ENCODE results near the gene ADPRM. TPM values are rescaled to one million over a fixed set of nuclear protein-coding genes. Genes with fewer than 3 reads are reported as not detected.
A peak's percentile ranks its signal among the peaks of the same experiment; 100 is the strongest.

ADPRM gene
- total RNA-seq, 6 donors from 2014 or later, result 1.7 to 18.9 (median 8.2) TPM

DNA sequence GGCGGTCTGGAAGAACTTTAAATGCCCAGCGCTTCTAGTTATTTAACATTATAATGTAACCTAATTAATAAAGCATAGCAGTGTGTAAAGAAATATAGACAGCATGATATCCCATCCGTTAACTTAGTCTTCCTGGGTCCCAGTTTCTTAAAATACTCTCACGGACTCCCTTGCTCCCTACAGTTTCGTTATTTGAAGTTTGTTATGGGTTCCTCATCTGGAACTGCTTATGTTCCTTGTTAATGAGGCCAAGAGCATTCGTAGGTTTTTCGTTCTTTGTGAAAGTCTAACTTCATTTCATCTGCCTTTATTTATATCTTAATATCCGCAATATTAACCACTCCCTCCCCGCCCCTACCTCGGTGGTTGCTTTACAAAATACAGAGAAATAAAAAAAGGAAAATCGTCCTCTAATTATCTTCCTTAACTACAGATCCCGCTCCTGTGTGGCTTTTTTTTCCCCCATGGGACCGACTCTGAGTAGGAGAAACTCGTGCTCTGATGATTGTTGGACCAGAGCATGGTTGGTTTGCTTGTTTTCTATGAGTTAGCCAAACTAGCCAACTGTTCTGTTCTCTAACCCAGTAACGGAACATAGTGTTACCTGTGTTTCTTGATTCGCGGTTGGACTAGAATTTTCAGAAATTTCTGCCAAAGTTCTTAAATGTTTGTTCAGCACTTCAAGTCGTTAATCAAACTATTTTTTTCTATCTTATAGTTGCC is 863 bp downstream of the ADPRM start:
- no peak for TF ChIP-seq EP300 (IDR thresholded peaks at IDR 0.05)
- TF ChIP-seq, protein P1, sequence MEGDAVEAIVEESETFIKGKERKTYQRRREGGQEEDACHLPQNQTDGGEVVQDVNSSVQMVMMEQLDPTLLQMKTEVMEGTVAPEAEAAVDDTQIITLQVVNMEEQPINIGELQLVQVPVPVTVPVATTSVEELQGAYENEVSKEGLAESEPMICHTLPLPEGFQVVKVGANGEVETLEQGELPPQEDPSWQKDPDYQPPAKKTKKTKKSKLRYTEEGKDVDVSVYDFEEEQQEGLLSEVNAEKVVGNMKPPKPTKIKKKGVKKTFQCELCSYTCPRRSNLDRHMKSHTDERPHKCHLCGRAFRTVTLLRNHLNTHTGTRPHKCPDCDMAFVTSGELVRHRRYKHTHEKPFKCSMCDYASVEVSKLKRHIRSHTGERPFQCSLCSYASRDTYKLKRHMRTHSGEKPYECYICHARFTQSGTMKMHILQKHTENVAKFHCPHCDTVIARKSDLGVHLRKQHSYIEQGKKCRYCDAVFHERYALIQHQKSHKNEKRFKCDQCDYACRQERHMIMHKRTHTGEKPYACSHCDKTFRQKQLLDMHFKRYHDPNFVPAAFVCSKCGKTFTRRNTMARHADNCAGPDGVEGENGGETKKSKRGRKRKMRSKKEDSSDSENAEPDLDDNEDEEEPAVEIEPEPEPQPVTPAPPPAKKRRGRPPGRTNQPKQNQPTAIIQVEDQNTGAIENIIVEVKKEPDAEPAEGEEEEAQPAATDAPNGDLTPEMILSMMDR (IDR thresholded peaks at IDR 0.05), result no peak
- Histone ChIP-seq H3K4me3 (peak overlapping the region; percentile 84 to 97 (median 91)), H3K9me3 (no peaks in the 10 kb centered on the region), H3K27me3 (no peaks in the 10 kb centered on the region), H3K27ac (peak overlapping the region; percentile 91 to 95 (median 94)), H3K36me3 (peaks cover 0 to 18% (median 7%) of the 10 kb centered on the region in 4 donors), H3K4me1 (peaks cover 16 to 37% (median 23%) of the 10 kb centered on the region in 4 donors)
- peak in 1 of 2 donors; percentile 35 for ATAC-seq (ENCODE audit: low FRiP score in 2 of 2)
- 8 to 15% methylated on average over 18 of the region's 18 CpGs for WGBS, 2 donors
- no peak for DNase-seq

DNA sequence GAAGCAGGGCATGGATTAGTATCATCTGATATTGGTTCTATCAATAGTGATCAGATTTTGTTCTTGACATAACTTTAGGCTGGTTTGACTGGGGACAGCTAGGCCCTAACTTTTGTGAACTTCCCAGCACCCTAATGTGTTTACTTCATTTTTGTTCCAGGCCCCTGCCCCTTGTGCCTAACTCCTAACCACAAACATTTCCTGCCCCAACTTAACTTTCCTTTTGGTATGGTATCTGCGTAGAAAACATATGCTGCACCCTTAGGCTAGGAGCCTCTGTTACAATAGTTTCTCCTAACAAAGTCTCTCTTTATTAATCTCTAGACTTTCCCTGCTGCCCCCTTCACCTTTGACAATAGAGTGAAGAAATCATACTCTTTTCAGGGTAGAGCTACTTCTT is 2.5 kb downstream of the ADPRM start:
- Histone ChIP-seq H3K27me3 (no peaks in the 10 kb centered on the region), H3K4me3 (no peak overlapping the region), H3K27ac (no peak overlapping the region), H3K36me3 (peaks cover 0 to 6% (median 1%) of the 10 kb centered on the region in 4 donors), H3K9me3 (no peaks in the 10 kb centered on the region), H3K4me1 (peaks cover 16 to 37% (median 23%) of the 10 kb centered on the region in 4 donors)
- 81 to 86% methylated on average over 1 of the region's 1 CpG for WGBS, 2 donors
- TF ChIP-seq, protein P1 (IDR thresholded peaks at IDR 0.05), result no peak
- TF ChIP-seq POLR2AphosphoS5 (IDR thresholded peaks at IDR 0.05) (no peak), EP300 (IDR thresholded peaks at IDR 0.05) (no peak), POLR2A (IDR thresholded peaks at IDR 0.05) (no peak)
- ATAC-seq (ENCODE audit: low FRiP score in 2 of 2) (no peak), DNase-seq (no peak)

DNA sequence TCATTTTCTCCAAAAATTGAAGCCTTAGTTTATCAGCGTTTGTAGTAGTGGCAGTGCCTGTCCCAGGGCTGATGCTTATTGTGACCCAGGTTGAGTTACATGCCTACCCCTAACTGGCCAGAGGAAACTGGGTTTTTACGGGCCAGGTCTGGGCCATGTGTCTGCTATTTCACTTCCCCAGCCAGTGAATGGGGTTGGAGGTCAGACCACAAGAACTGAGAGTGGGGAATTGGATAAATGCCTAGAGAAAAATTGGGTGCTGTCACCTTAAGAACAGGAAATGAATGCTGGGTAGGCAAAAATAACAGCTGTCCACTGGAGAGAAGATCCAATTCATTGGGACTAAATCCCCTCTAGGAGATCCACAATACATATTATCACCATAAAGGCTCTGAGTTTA is 5.2 kb downstream of the ADPRM start:
- no peaks in the 10 kb centered on the region for H3K27me3 ChIP-seq
- DNase-seq (no peak), ATAC-seq (ENCODE audit: low FRiP score in 2 of 2) (no peak)
- WGBS, 2 donors, result 60 to 61% methylated on average over 2 of the region's 2 CpGs
- H3K36me3 ChIP-seq, result peaks cover 6 to 30% (median 26%) of the 10 kb centered on the region in 4 donors
- H3K9me3 ChIP-seq, result no peaks in the 10 kb centered on the region
- H3K4me3 ChIP-seq, result no peak overlapping the region
- peaks cover 8 to 20% (median 15%) of the 10 kb centered on the region in 4 donors for H3K4me1 ChIP-seq
- TF ChIP-seq POLR2AphosphoS5 (IDR thresholded peaks at IDR 0.05) (no peak), EP300 (IDR thresholded peaks at IDR 0.05) (no peak), POLR2A (IDR thresholded peaks at IDR 0.05) (no peak)
- TF ChIP-seq, protein P1 (IDR thresholded peaks at IDR 0.05), result no peak
- no peak overlapping the region for H3K27ac ChIP-seq

DNA sequence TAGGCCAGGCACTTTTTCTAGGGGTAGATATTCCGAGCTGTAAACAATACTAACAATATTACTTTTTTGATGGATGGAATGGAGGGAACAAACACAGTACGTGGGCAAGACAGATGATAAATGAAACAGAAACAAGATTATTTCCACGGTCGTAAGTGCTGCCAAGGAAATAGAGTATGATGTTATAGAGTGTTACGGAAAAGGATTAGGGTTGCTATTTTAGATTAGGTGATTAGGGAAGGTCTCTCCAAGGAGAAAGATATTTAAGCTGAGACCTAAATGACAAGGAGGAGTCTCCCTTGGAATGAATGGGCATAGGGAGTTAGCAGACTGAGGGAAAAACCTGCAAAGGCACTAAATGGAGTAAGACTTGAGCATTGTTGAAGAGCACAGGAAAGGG is 8.3 kb downstream of the ADPRM start:
- peaks cover 13 to 61% (median 42%) of the 10 kb centered on the region in 4 donors for H3K36me3 ChIP-seq
- no peak for ATAC-seq (ENCODE audit: low FRiP score in 2 of 2)

More for the DNA sequence above, 8.3 kb downstream of the ADPRM start:
- 88 to 94% methylated on average over 5 of the region's 5 CpGs for WGBS, 2 donors
- Histone ChIP-seq H3K4me3 (no peak overlapping the region), H3K27me3 (no peaks in the 10 kb centered on the region), H3K4me1 (peaks cover 0 to 10% (median 7%) of the 10 kb centered on the region in 4 donors), H3K9me3 (no peaks in the 10 kb centered on the region), H3K27ac (no peak overlapping the region)
- DNase-seq, result no peak
- TF ChIP-seq, protein P1 (IDR thresholded peaks at IDR 0.05), result no peak
- TF ChIP-seq EP300 (IDR thresholded peaks at IDR 0.05), result no peak
- no peak for TF ChIP-seq POLR2AphosphoS5 (IDR thresholded peaks at IDR 0.05)
- no peak for TF ChIP-seq POLR2A (IDR thresholded peaks at IDR 0.05)
